GM13976 (cell line): ENCODE data around the gene PITX1.
A peak's percentile ranks its signal among the peaks of the same experiment; 100 is the strongest.
"Not testable (repeated sequence)": the region's sequence is repeated elsewhere in the genome, so short reads cannot be mapped to it uniquely, and the experiment has no call there.

Experiments
- DNase-seq: peaks from one replicate; pipeline ENCODE4 v3.0.0; 2012; ENCODE audit warnings: low spot score
- in situ Hi-C: fragments of 300-500 bp; cut with MboI; formaldehyde crosslinking; loops from one replicate; pipeline ENCODE4 v1.12.0; 2022; ENCODE audit warnings: low sequenced_read_pairs, mixed read lengths, inconsistent platforms; ENCODE audit not compliant: unreplicated experiment
- TF ChIP-seq, protein P1 (sequence below): IDR thresholded peaks from 2 replicates; pipeline ENCODE4 v1.5.1; 2012; ENCODE audit warnings: borderline replicate concordance, mild to moderate bottlenecking; ENCODE audit not compliant: insufficient read depth; ENCODE audit errors: extremely low read depth, missing control alignments, control extremely low read depth

PITX1 gene

DNA sequence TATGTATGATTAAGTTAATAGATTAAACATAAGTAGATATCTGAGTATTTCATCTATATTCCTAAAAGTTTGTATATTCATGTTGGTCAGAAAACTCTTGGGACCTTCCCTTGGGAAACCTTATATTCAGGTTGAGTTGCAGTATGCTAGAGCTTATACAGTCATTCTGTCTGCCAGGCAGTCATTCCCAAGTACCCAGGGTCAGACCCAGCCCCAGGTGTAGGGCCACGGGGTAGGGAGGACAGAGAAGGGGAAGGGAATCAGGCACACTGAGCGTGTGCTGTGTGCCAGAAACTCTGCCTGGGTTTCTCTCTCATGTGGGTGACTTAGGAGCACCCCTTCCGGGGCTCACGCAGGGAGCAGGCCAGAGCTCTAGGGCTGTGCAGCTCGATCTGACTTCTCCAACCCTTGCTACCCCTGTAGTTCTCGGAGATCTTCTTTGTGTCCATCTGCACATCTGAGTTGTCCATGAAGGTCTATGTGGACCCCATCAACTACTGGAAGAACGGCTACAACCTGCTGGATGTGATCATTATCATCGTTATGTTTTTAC, 38.1 kb downstream of the PITX1 start:
- in situ Hi-C loops: no loop called here
- TF ChIP-seq, protein P1, sequence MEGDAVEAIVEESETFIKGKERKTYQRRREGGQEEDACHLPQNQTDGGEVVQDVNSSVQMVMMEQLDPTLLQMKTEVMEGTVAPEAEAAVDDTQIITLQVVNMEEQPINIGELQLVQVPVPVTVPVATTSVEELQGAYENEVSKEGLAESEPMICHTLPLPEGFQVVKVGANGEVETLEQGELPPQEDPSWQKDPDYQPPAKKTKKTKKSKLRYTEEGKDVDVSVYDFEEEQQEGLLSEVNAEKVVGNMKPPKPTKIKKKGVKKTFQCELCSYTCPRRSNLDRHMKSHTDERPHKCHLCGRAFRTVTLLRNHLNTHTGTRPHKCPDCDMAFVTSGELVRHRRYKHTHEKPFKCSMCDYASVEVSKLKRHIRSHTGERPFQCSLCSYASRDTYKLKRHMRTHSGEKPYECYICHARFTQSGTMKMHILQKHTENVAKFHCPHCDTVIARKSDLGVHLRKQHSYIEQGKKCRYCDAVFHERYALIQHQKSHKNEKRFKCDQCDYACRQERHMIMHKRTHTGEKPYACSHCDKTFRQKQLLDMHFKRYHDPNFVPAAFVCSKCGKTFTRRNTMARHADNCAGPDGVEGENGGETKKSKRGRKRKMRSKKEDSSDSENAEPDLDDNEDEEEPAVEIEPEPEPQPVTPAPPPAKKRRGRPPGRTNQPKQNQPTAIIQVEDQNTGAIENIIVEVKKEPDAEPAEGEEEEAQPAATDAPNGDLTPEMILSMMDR: no peak
- no peak for DNase-seq

GRCh38 chr5:134994560-134995156, 39.4 kb downstream of the PITX1 start:
- peak; percentile 16 for DNase-seq
- TF ChIP-seq, protein P1: no peak

DNA sequence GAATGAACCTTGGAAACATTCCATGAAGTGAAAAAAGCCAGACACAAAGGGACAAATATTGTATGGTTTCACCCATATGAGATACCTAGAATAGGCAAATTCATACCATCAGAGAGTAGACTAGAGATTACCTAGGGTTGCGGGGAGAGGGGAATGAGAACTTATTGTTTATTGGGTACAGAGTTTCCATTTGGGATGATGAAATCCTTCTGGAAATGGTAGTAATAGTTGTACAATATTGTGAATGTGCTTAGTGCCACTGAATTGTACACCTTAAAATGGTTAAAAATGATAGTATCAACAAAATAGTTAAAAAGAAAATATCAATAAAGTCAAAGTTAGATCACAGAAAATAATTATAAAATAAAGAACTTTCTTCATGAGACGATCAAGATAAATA, 40.9 kb downstream of the PITX1 start:
- no peak for DNase-seq
- in situ Hi-C loops: no loop called here
- TF ChIP-seq, protein P1: no peak

More at GRCh38 chr5:134994560-134995156, 39.4 kb downstream of the PITX1 start:
- in situ Hi-C loops: no loop called here

GRCh38 chr5:134992148-134992547, 41.9 kb downstream of the PITX1 start:
- TF ChIP-seq, protein P1: no peak
- in situ Hi-C loops: no loop called here
- DNase-seq: no peak

GRCh38 chr5:134990183-134990582, 43.8 kb downstream of the PITX1 start:
- DNase-seq, in situ Hi-C loops: not testable (repeated sequence)

GRCh38 chr5:134989266-134989830, 44.7 kb downstream of the PITX1 start:
- in situ Hi-C loops: no loop called here
- TF ChIP-seq, protein P1: no peak
- no peak for DNase-seq

DNA sequence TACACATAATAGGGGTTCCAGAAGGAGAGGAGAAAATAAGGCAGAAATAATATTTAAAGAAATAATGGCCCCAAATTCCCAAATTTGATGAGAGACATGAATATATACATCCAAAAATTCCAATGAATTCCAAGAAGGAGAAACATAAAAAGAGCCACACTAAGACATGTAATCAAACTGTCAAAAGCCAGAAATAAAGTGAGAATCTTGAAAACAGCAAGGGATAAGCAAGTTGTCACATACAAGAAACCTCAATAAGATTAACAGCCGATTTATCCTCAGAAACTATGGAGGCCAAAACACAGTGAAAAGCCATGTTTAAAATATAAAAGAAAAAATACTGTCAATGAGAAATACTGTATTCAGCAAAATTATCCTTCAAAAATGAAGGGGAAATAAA, 51.8 kb downstream of the PITX1 start:
- no peak for DNase-seq
- in situ Hi-C loops: no loop called here
- TF ChIP-seq, protein P1: no peak
